ENCODE results near the gene RND2. TPM values are rescaled to one million over a fixed set of nuclear protein-coding genes. Genes with fewer than 3 reads are reported as not detected.

RND2 gene
- total and polyA plus RNA-seq, 2 donors (not counting 1 experiment from before 2014, with no cell fraction given): 0.24 to 0.44 TPM

GRCh38 chr17:43034894-43035293 is 9.9 kb downstream of the RND2 start:
- Mint-ChIP-seq H3K27me3 (no peaks in the 10 kb centered on the region), H3K4me1 (no peaks in the 10 kb centered on the region), H3K27ac (no peak overlapping the region), H3K4me3 (no peak overlapping the region), H3K9me3 (ENCODE audit: insufficient read depth) (no peaks in the 10 kb centered on the region)
- Histone ChIP-seq H3K4me2 (replicated peaks; ENCODE audit: low read depth, low read length, poor library complexity, severe bottlenecking) (no peak overlapping the region), H3K27me3 (replicated peaks in 1 of 4; ENCODE audit: control extremely low read depth in 1 of 4, control insufficient read depth in 3 of 4, insufficient read depth in 4 of 4, low read length in 3 of 4) (no peaks in the 10 kb centered on the region), H4K20me1 (ENCODE audit: control insufficient read depth, insufficient read depth, low read length, poor library complexity, severe bottlenecking) (no peaks in the 10 kb centered on the region), H3K4me3 (ENCODE audit: control extremely low read depth in 1 of 5, extremely low read depth in 1 of 5, insufficient read depth in 1 of 5, low read depth in 2 of 5, low read length in 4 of 5) (no peak overlapping the region), H3K27ac (ENCODE audit: low read length in 2 of 2) (no peak overlapping the region), H3K9me3 (ENCODE audit: control extremely low read depth in 1 of 3, control insufficient read depth in 2 of 3, insufficient read depth in 1 of 3, low read length in 2 of 3) (no peaks in the 10 kb centered on the region), H3K4me1 (ENCODE audit: control insufficient read depth in 2 of 2, insufficient read depth in 2 of 2, low read length in 2 of 2) (no peaks in the 10 kb centered on the region), H3K79me2 (ENCODE audit: control insufficient read depth, insufficient read depth, low read length) (no peaks in the 10 kb centered on the region), H3K36me3 (replicated peaks in 1 of 2; ENCODE audit: control extremely low read depth in 1 of 2, control insufficient read depth in 1 of 2, extremely low read depth in 1 of 2, insufficient read depth in 2 of 2, low read length in 1 of 2) (no peaks in the 10 kb centered on the region), H2AFZ (ENCODE audit: insufficient read depth, low read depth, low read length, poor library complexity, severe bottlenecking) (no peak overlapping the region), H3K9ac (ENCODE audit: low read length) (no peak overlapping the region)
- ATAC-seq (ENCODE audit: low read depth) (no peak), DNase-seq (no peak)
- whole genome bisulfite sequencing (ENCODE audit: insufficient coverage): no CpG with 5 or more reads among the region's 3 CpGs
- ChIA-PET CTCF (no interaction called here), POLR2A (no interaction called here)
- intact Hi-C loops (cut with micrococcal nuclease): no loop called here
- TF ChIP-seq EZH2 (IDR thresholded peaks at IDR 0.05; ENCODE audit: borderline replicate concordance, insufficient read depth, low read depth, low read length, poor library complexity, severe bottlenecking) (no peak), CTCF (IDR thresholded peaks at IDR 0.05) (no peak)

GRCh38 chr17:43039646-43040045 is 14.6 kb downstream of the RND2 start:
- H2AFZ ChIP-seq (ENCODE audit: insufficient read depth, low read depth, low read length, poor library complexity, severe bottlenecking): no peak overlapping the region
- Mint-ChIP-seq H3K27me3 (no peaks in the 10 kb centered on the region), H3K4me1 (no peaks in the 10 kb centered on the region), H3K9me3 (ENCODE audit: insufficient read depth) (no peaks in the 10 kb centered on the region), H3K4me3 (no peak overlapping the region), H3K27ac (no peak overlapping the region)
- TF ChIP-seq EZH2 (IDR thresholded peaks at IDR 0.05; ENCODE audit: borderline replicate concordance, insufficient read depth, low read depth, low read length, poor library complexity, severe bottlenecking): no peak
- no peak for TF ChIP-seq CTCF (IDR thresholded peaks at IDR 0.05)
- POLR2A ChIA-PET: no interaction called here
- no peaks in the 10 kb centered on the region for H4K20me1 ChIP-seq (ENCODE audit: control insufficient read depth, insufficient read depth, low read length, poor library complexity, severe bottlenecking)
- intact Hi-C loops (cut with micrococcal nuclease): no loop called here
- H3K4me2 ChIP-seq (replicated peaks; ENCODE audit: low read depth, low read length, poor library complexity, severe bottlenecking): no peak overlapping the region
- CTCF ChIA-PET: no interaction called here
- no peak overlapping the region for H3K4me3 ChIP-seq (ENCODE audit: control extremely low read depth in 1 of 5, extremely low read depth in 1 of 5, insufficient read depth in 1 of 5, low read depth in 2 of 5, low read length in 4 of 5)
- no peaks in the 10 kb centered on the region for H3K4me1 ChIP-seq (ENCODE audit: control insufficient read depth in 2 of 2, insufficient read depth in 2 of 2, low read length in 2 of 2)
- H3K27me3 ChIP-seq (replicated peaks in 1 of 4; ENCODE audit: control extremely low read depth in 1 of 4, control insufficient read depth in 3 of 4, insufficient read depth in 4 of 4, low read length in 3 of 4): no peaks in the 10 kb centered on the region
- WGBS (ENCODE audit: insufficient coverage): 100% methylated on average over 1 of the region's 2 CpGs
- ATAC-seq (ENCODE audit: low read depth) (no peak), DNase-seq (no peak)
- no peaks in the 10 kb centered on the region for H3K9me3 ChIP-seq (ENCODE audit: control extremely low read depth in 1 of 3, control insufficient read depth in 2 of 3, insufficient read depth in 1 of 3, low read length in 2 of 3)
- no peaks in the 10 kb centered on the region for H3K79me2 ChIP-seq (ENCODE audit: control insufficient read depth, insufficient read depth, low read length)
- H3K9ac ChIP-seq (ENCODE audit: low read length): no peak overlapping the region
- H3K36me3 ChIP-seq (replicated peaks in 1 of 2; ENCODE audit: control extremely low read depth in 1 of 2, control insufficient read depth in 1 of 2, extremely low read depth in 1 of 2, insufficient read depth in 2 of 2, low read length in 1 of 2): no peaks in the 10 kb centered on the region
- H3K27ac ChIP-seq (ENCODE audit: low read length in 2 of 2): no peak overlapping the region

Measured in B cell (primary cell).